H7 (cell line): ENCODE measurements around the gene UNC5C. TPM values are rescaled to one million over a fixed set of nuclear protein-coding genes. Genes with fewer than 3 reads are reported as not detected.

Experiments
- DNase-seq: peaks from one replicate; pipeline ENCODE4 v3.0.0; 2012
- H3K27me3 ChIP-seq: 2 replicates; pipeline ENCODE4 v1.6.0; 2011; ENCODE audit warnings: mild to moderate bottlenecking, low read length; ENCODE audit not compliant: control insufficient read depth, insufficient read depth
- H3K36me3 ChIP-seq: replicated peaks from 2 replicates; pipeline ENCODE4 v1.5.1; 2011; ENCODE audit warnings: low read length; ENCODE audit not compliant: control insufficient read depth, insufficient read depth
- H3K4me3 ChIP-seq: 2 replicates; pipeline ENCODE4 v1.5.1; 2011; ENCODE audit warnings: low read depth, mild to moderate bottlenecking, control low read depth, low read length, moderate library complexity; ENCODE audit not compliant: insufficient read depth
- total RNA-seq: library from RNA; depleted of rRNA; stranded (reverse); fragments of >200 nt; shearing (Covaris generic); gene quantifications from 2 replicates; pipeline ENCODE4 v1.2.3, GENCODE V29; 2014

The UNC5C gene
- total RNA-seq, 1 experiment from 2014 or later: 0.45 TPM

DNA sequence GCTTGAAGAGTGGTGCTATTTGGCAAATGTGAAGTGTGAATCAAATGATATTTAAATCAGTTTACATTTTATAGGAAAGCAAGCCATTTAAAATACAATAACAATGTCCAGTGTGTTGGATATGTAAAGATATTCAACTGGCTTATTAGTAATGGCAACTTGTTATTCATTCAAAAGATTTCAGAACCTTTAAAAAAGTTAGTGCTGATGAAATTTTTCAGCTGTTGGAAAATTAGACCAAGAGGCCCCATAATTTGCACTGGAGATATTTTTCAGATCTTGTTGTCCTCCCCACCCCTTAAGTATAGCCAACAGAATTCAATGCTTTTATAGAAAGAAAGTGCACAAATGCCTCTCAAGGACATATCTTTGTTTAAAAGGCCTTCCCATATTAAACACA, 54.6 kb downstream of the UNC5C start:
- Histone ChIP-seq H3K4me3 (no peak overlapping the region), H3K36me3 (no peaks in the 10 kb centered on the region), H3K27me3 (no peaks in the 10 kb centered on the region)
- DNase-seq: no peak

- H3K36me3 ChIP-seq: no peaks in the 10 kb centered on the region
- no peaks in the 10 kb centered on the region for H3K27me3 ChIP-seq
- no peak for DNase-seq
- no peak overlapping the region for H3K4me3 ChIP-seq
These were observed 70.1 kb downstream of the UNC5C start for GRCh38 chr4:95478679-95479078.

- no peak for DNase-seq
- Histone ChIP-seq H3K27me3 (no peaks in the 10 kb centered on the region), H3K4me3 (no peak overlapping the region), H3K36me3 (no peaks in the 10 kb centered on the region)
These were observed 72.7 kb downstream of the UNC5C start for GRCh38 chr4:95476121-95476520.

- Histone ChIP-seq H3K4me3 (no peak overlapping the region), H3K36me3 (no peaks in the 10 kb centered on the region), H3K27me3 (no peaks in the 10 kb centered on the region)
- DNase-seq: no peak
These were observed 76.2 kb downstream of the UNC5C start for GRCh38 chr4:95472534-95472933.

- no peak for DNase-seq
- H3K36me3 ChIP-seq: no peaks in the 10 kb centered on the region
- no peak overlapping the region for H3K4me3 ChIP-seq
- no peaks in the 10 kb centered on the region for H3K27me3 ChIP-seq
These were observed 78.2 kb downstream of the UNC5C start for GRCh38 chr4:95470622-95471021.

- H3K27me3 ChIP-seq: no peaks in the 10 kb centered on the region
- no peaks in the 10 kb centered on the region for H3K36me3 ChIP-seq
- DNase-seq: no peak
- H3K4me3 ChIP-seq: no peak overlapping the region
These were observed 79.2 kb downstream of the UNC5C start for GRCh38 chr4:95469617-95470016.

GRCh38 chr4:95466791-95467190, 82.0 kb downstream of the UNC5C start:
- Histone ChIP-seq H3K36me3 (no peaks in the 10 kb centered on the region), H3K27me3 (no peaks in the 10 kb centered on the region), H3K4me3 (no peak overlapping the region)
- DNase-seq: no peak

DNA sequence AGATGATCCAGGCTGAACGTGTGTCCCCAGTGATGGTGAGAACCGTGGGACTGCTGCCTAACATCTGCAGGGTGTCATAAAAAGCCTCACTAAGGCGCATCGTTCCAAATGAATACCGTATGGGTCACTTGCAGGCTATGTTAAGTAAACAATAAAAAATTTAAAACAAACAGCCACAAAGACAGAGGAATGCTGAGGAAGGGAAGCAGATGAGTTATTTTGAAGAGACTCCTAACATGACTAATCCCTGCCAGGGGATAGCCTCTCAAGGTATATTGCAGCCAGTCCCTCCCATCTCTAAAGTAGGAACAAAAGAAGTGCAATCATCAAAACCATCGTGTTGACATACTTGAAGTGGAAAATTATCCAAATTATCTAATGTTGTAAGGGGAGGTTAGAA, 83.8 kb downstream of the UNC5C start:
- DNase-seq: no peak
- Histone ChIP-seq H3K36me3 (no peaks in the 10 kb centered on the region), H3K27me3 (no peaks in the 10 kb centered on the region), H3K4me3 (no peak overlapping the region)

DNA sequence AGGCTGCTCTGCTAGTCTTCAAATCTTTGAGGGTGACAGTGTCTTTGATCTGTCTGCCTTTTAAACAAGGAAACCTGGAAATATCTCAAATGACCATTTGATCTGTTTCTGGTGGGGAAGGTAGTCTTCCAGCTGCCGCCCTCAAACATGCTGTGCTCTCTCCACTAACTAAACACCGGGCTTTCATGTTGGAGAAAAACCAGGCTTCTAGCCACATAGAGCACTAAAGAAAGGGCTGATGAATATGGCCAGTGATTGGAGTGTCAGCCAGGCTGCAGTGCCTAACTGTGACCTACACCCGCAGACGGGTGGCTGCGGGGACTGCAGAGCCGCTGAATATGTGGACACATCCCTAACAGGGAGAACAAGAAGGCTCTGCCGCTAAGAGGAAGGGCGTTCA, 85.9 kb downstream of the UNC5C start:
- no peak overlapping the region for H3K4me3 ChIP-seq
- DNase-seq: no peak

GRCh38 chr4:95457353-95457752, 91.4 kb downstream of the UNC5C start:
- DNase-seq: no peak
- Histone ChIP-seq H3K4me3 (no peak overlapping the region), H3K36me3 (no peaks in the 10 kb centered on the region), H3K27me3 (no peaks in the 10 kb centered on the region)

More for the DNA sequence above, 85.9 kb downstream of the UNC5C start:
- no peaks in the 10 kb centered on the region for H3K36me3 ChIP-seq
- H3K27me3 ChIP-seq: no peaks in the 10 kb centered on the region

- DNase-seq: no peak
- H3K36me3 ChIP-seq: no peaks in the 10 kb centered on the region
These were observed 98.5 kb downstream of the UNC5C start for GRCh38 chr4:95450294-95450693.

GRCh38 chr4:95446173-95446572, 102.6 kb downstream of the UNC5C start:
- no peak overlapping the region for H3K4me3 ChIP-seq
- no peaks in the 10 kb centered on the region for H3K27me3 ChIP-seq
- DNase-seq: no peak

More at GRCh38 chr4:95450294-95450693, 98.5 kb downstream of the UNC5C start:
- Histone ChIP-seq H3K27me3 (no peaks in the 10 kb centered on the region), H3K4me3 (no peak overlapping the region)

GRCh38 chr4:95445251-95445650, 103.5 kb downstream of the UNC5C start:
- Histone ChIP-seq H3K36me3 (no peaks in the 10 kb centered on the region), H3K4me3 (no peak overlapping the region), H3K27me3 (no peaks in the 10 kb centered on the region)
- DNase-seq: no peak

More at GRCh38 chr4:95446173-95446572, 102.6 kb downstream of the UNC5C start:
- H3K36me3 ChIP-seq: no peaks in the 10 kb centered on the region

- Histone ChIP-seq H3K4me3 (no peak overlapping the region), H3K36me3 (no peaks in the 10 kb centered on the region), H3K27me3 (no peaks in the 10 kb centered on the region)
- DNase-seq: no peak
These were observed 104.0 kb downstream of the UNC5C start for GRCh38 chr4:95444812-95445211.

- Histone ChIP-seq H3K4me3 (no peak overlapping the region), H3K36me3 (no peaks in the 10 kb centered on the region), H3K27me3 (no peaks in the 10 kb centered on the region)
- DNase-seq: no peak
These were observed 108.9 kb downstream of the UNC5C start for GRCh38 chr4:95439896-95440295.

DNA sequence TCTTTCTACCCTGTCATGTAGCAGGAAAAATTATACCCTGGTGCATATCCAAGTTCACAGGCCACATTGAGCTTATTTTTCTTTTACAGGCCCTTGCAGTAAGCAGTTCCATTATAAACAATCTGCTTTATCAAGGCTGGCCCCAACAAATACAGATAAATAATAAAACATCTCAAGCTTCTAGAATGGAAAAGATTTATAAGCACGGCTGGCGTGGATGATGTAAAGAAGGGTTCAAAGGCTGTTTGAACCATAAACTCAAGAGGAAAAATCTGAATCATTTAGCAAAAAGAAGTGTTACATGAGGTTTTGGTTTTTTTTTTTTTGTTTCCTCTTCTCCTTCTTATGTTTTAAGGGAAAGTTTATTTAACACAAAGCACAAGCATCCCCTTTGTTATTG, 109.7 kb downstream of the UNC5C start:
- Histone ChIP-seq H3K27me3 (no peaks in the 10 kb centered on the region), H3K4me3 (no peak overlapping the region), H3K36me3 (no peaks in the 10 kb centered on the region)
- DNase-seq: no peak
